ES-I3 (cell line): Measurements from ENCODE around the gene ZAR1L.

ENCODE experiments used
- H3K36me3 ChIP-seq: 2 replicates; pipeline ENCODE4 v1.6.1; 2013; ENCODE audit warnings: mild to moderate bottlenecking, low read length, control low read depth, moderate library complexity; ENCODE audit not compliant: insufficient read depth
- H3K4me1 ChIP-seq: 2 replicates; pipeline ENCODE4 v1.6.1; 2013; ENCODE audit warnings: mild to moderate bottlenecking, control low read depth, low read length; ENCODE audit not compliant: insufficient read depth
- H3K9ac ChIP-seq: 2 replicates; pipeline ENCODE4 v1.6.1; 2013; ENCODE audit warnings: low read depth, mild to moderate bottlenecking, low read length, moderate library complexity
- H3K9me3 ChIP-seq: 2 replicates; pipeline ENCODE4 v1.6.1; 2013; ENCODE audit warnings: mild to moderate bottlenecking, low read length, moderate library complexity; ENCODE audit not compliant: control insufficient read depth, insufficient read depth

ZAR1L gene

GRCh38 chr13:32314271-32315237, 609 bp downstream of the ZAR1L start:
- Histone ChIP-seq H3K9ac (peak overlapping the region; percentile 95), H3K36me3 (no peaks in the 10 kb centered on the region), H3K9me3 (no peaks in the 10 kb centered on the region), H3K4me1 (no peaks in the 10 kb centered on the region)

DNA sequence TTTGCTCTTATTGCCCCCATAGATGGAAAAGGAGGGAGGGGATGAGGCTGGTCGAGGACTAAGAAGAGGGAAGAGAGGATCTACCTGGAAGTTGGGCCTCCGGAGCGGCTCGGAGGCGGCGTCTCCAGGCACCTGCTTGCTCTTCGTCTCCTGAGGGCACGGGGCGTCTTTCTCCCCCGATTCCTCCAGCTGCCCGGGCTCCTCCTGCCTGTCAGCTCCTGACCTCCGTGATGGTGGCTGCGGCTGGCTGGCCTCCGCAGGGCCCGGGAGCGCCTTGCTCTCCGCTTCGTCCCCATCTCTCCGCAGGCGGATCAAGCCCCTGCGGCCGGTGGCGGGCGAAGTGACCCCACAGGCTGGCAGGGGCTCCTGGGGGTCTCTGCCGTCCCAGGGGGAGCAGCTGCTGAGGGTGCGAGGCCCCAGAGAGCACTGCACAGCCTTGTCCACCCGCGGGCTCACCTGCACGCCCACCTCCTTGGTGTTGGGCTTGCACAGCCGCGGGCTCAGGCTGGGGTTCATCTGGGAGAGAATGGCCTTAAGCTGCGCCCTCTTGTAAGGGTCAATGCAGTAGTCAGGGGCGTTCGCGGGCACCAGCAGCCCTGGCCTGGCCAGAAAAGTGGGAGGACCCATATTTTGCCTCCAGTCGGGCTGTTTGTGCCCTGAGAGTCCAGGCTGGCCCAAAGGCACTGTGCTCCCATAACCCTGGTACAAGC, 3.8 kb downstream of the ZAR1L start:
- Histone ChIP-seq H3K9me3 (no peaks in the 10 kb centered on the region), H3K4me1 (no peaks in the 10 kb centered on the region), H3K9ac (no peak overlapping the region), H3K36me3 (no peaks in the 10 kb centered on the region)

DNA sequence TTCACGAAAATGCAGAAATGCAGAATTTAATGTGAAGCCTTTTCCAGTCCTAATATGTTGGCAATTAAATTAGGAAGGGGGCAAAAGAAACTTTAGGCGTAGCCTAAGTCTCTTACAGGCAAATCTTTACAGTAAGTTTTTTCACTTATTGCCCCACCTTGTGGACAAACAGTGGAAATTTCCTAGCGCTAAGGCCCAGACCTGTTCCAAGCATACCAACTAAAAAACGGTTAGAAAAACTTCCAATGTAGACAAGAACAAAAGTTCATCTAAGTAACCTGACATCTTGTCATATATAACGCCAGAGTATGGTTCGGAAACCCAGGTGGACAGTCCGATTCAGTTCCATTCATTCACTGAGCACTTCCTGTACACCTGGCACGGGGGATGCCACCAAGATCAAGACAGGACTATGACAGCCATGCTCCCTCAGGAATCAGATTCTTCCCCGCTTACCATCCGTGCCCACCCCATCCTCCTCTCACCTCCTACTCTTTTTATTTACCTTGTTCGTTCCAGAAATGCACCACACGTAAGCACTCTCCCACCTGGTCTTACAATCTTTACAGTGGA, 4.9 kb downstream of the ZAR1L start:
- Histone ChIP-seq H3K36me3 (no peaks in the 10 kb centered on the region), H3K9me3 (no peaks in the 10 kb centered on the region), H3K4me1 (no peaks in the 10 kb centered on the region), H3K9ac (no peak overlapping the region)

DNA sequence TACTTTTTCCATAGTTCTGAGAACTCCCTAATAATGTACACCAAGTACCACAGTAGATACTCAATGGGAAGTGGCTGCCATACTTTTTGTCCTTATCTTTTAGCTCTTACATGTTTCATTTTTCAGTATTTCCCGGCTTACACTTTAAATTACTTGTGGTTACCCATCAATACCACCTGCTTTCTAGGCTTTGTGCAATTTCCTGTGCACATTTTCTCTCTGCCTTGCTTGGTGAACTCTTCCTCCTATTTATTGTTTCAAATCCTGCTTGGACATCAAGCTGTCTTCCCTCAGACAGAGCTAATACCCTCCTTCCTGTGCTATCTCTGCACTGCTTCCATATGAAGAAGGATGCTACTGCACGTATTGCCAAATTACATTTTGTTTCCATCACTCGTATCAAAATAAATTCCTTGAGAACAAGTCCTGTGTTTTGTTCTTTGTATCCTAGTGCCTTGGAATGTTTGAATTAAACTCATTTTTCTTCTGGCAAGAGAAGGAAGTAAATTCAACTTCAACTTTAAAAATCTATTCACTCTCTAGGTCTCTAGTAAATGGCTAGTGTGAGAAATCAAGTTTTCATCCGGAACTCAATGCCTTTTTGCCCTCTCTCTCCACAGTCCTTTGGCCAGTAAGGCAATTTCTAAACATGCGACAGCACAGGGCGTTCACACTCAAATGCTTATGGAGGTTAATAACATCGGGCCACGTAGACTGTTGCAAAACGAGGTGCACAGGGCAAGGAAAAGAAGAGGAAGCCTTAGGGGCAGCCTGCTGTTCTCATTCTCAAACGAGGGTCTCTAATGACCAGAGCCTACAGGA, 5.6 kb downstream of the ZAR1L start:
- no peaks in the 10 kb centered on the region for H3K36me3 ChIP-seq
- H3K4me1 ChIP-seq: no peaks in the 10 kb centered on the region
- H3K9me3 ChIP-seq: no peaks in the 10 kb centered on the region
- H3K9ac ChIP-seq: no peak overlapping the region

- Histone ChIP-seq H3K36me3 (no peaks in the 10 kb centered on the region), H3K9me3 (no peaks in the 10 kb centered on the region), H3K4me1 (no peaks in the 10 kb centered on the region), H3K9ac (no peak overlapping the region)
Observed at GRCh38 chr13:32305646-32306045, 9.5 kb downstream of the ZAR1L start.

DNA sequence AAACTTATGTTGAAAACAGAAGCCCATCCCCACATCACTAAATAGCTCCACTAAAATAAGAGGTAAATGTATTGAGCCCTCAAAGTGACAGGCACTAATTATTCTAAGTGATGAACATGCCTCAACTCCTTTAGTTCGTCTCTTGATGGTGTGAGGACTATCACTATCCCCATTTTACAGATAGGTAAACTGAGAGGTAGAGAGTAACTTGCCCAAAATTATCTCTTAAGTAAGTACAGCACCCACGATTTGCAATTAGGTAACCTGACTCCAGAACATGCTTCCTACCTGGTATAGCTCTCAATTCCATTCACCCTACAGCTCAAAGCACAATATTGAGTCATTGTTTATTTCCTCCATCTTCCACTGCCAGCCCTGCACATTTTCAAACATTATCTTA, 12.7 kb downstream of the ZAR1L start:
- no peak overlapping the region for H3K9ac ChIP-seq
- no peaks in the 10 kb centered on the region for H3K9me3 ChIP-seq
- H3K4me1 ChIP-seq: no peaks in the 10 kb centered on the region
- no peaks in the 10 kb centered on the region for H3K36me3 ChIP-seq

- Histone ChIP-seq H3K9me3 (no peaks in the 10 kb centered on the region), H3K4me1 (no peaks in the 10 kb centered on the region), H3K9ac (no peak overlapping the region), H3K36me3 (no peaks in the 10 kb centered on the region)
Observed at GRCh38 chr13:32300920-32301319, 14.2 kb downstream of the ZAR1L start.

GRCh38 chr13:32300406-32300805, 14.8 kb downstream of the ZAR1L start:
- Histone ChIP-seq H3K9me3 (no peaks in the 10 kb centered on the region), H3K4me1 (no peaks in the 10 kb centered on the region), H3K36me3 (no peaks in the 10 kb centered on the region), H3K9ac (no peak overlapping the region)

DNA sequence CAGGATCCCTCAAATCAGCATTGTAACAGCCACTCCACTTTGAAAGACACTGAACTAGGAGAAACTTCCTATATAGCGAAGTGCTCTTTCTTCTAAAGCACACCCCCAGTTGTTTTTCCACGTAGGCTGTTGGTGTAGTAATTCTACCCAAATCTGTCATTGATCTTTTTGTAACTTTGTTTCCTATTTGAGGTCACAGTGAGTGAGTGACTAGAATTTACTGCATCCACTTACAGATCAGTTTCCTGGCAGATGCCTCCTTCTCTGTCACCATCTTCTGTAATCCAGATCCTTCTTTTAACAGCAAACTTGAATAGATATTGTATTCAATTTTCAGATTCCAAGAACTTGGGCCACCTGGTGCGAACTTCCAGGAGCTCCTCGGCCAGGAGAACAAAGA, 15.3 kb downstream of the ZAR1L start:
- Histone ChIP-seq H3K36me3 (no peaks in the 10 kb centered on the region), H3K9ac (no peak overlapping the region), H3K9me3 (no peaks in the 10 kb centered on the region), H3K4me1 (no peaks in the 10 kb centered on the region)

- Histone ChIP-seq H3K4me1 (no peaks in the 10 kb centered on the region), H3K9me3 (no peaks in the 10 kb centered on the region), H3K9ac (no peak overlapping the region), H3K36me3 (no peaks in the 10 kb centered on the region)
Observed at GRCh38 chr13:32298695-32299094, 16.5 kb downstream of the ZAR1L start.

GRCh38 chr13:32297206-32297605, 18.0 kb downstream of the ZAR1L start:
- no peak overlapping the region for H3K9ac ChIP-seq
- no peaks in the 10 kb centered on the region for H3K9me3 ChIP-seq

GRCh38 chr13:32285633-32285965, 29.6 kb downstream of the ZAR1L start:
- Histone ChIP-seq H3K36me3 (no peaks in the 10 kb centered on the region), H3K9ac (no peak overlapping the region), H3K4me1 (peaks cover 8% of the 10 kb centered on the region), H3K9me3 (no peaks in the 10 kb centered on the region)

More at GRCh38 chr13:32297206-32297605, 18.0 kb downstream of the ZAR1L start:
- no peaks in the 10 kb centered on the region for H3K36me3 ChIP-seq
- H3K4me1 ChIP-seq: no peaks in the 10 kb centered on the region

DNA sequence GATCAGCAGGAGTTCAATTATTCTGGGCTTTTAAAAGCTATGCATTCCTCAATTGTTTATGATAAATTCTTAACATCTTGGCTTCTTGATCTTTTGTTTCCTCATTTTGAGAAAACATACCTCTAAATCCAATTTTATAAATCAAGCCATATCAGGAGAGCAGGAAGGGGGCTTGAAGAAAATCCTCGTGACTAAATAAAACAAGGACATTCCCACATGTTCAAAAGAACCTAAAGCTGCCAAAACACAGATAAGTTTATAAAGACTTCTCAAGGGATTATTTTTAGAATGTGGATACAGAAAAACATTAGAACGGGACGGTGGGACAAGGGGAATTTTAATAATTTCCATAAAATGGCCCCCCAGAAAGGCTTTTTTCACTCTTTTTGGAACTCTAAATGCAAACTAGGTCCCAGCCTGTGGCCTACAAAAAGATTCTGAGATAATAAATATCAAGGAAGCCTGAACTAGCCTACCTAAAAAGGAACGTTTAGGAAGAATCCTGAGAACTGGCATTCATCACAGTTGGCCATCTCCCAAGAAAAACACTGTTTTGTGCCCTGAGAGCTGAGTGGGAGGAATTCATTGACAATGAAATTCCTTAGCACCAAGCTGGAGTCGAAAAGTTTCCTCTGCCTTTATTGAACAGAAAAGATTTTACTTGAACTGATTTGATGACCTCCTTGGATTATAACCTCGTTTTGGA, 30.1 kb downstream of the ZAR1L start:
- Histone ChIP-seq H3K36me3 (no peaks in the 10 kb centered on the region), H3K9ac (no peak overlapping the region), H3K4me1 (peaks cover 8% of the 10 kb centered on the region), H3K9me3 (no peaks in the 10 kb centered on the region)
